OCI-LY7 (cell line): ENCODE measurements around the gene IGSF21. TPM values are rescaled to one million over a fixed set of nuclear protein-coding genes. Genes with fewer than 3 reads are reported as not detected.

Experiments used
- BruUV-seq: library from RNA; stranded (reverse); fragments of 400-500 nt; replicated peaks from 2 replicates; lab custom pipeline; 2021; lab: Mats Ljungman, UMichigan
- CTCF ChIA-PET: fragments of 300-600 bp; sonication (Branson Sonifier 250); formaldehyde crosslinking; loops from one replicate; lab custom pipeline; 2022; ENCODE audit warnings: antibody characterized with exemption; ENCODE audit not compliant: unreplicated experiment; lab: Charles Lee
- POLR2A ChIA-PET: fragments of 300-600 bp; sonication (Branson Sonifier 250); formaldehyde crosslinking; loops from one replicate; lab custom pipeline; 2022; ENCODE audit warnings: antibody characterized with exemption; lab: Charles Lee
- DNase-seq: peaks from one replicate; pipeline ENCODE4 v3.0.0-alpha.2; 2015; ENCODE audit warnings: low spot score
- H2AFZ ChIP-seq: fragments of 200-600 bp; sonication (generic), shearing (Covaris generic); 2 replicates; pipeline ENCODE4 v1.6.1; 2014; ENCODE audit warnings: mild to moderate bottlenecking, antibody characterized with exemption, low read length, moderate library complexity
- H3K27ac ChIP-seq: fragments of 200-600 bp; sonication (generic); 2 replicates; pipeline ENCODE4 v1.5.1; 2014; ENCODE audit warnings: mixed run types, low read depth, mild to moderate bottlenecking, moderate library complexity, low read length, inconsistent platforms; ENCODE audit not compliant: poor library complexity, severe bottlenecking
- H3K36me3 ChIP-seq: fragments of 200-600 bp; sonication (generic); 2 replicates; pipeline ENCODE4 v1.6.1; 2014; ENCODE audit warnings: mild to moderate bottlenecking, antibody characterized with exemption, low read length, moderate library complexity, mixed read lengths; ENCODE audit not compliant: insufficient read depth
- H3K4me1 ChIP-seq: fragments of 200-600 bp; sonication (generic); 2 replicates; pipeline ENCODE4 v1.5.1; 2014; ENCODE audit warnings: mild to moderate bottlenecking, low read length; ENCODE audit not compliant: insufficient read depth, poor library complexity, severe bottlenecking
- H3K4me2 ChIP-seq: fragments of 200-600 bp; sonication (generic); 2 replicates; pipeline ENCODE4 v1.6.1; 2014; ENCODE audit warnings: mild to moderate bottlenecking, low read length
- H3K4me3 ChIP-seq: fragments of 200-600 bp; sonication (generic); 2 replicates; pipeline ENCODE4 v1.5.1; 2014; ENCODE audit warnings: mild to moderate bottlenecking, low read depth, low read length; ENCODE audit not compliant: poor library complexity, severe bottlenecking
- H3K79me2 ChIP-seq: fragments of 200-600 bp; sonication (generic); 2 replicates; pipeline ENCODE4 v1.6.1; 2016; ENCODE audit warnings: low read depth, mild to moderate bottlenecking, low read length, moderate library complexity, mixed read lengths; ENCODE audit not compliant: insufficient read depth
- H3K9me2 ChIP-seq: fragments of 200-600 bp; sonication (generic); 2 replicates; pipeline ENCODE4 v1.6.1; 2016; ENCODE audit warnings: mild to moderate bottlenecking, low read length, mixed read lengths; ENCODE audit not compliant: insufficient read depth
- H3K9me3 ChIP-seq: fragments of 200-600 bp; sonication (generic); 2 replicates; pipeline ENCODE4 v1.6.1; 2014; ENCODE audit warnings: mild to moderate bottlenecking, mixed run types, low read length, mixed read lengths
- H4K20me1 ChIP-seq: fragments of 200-600 bp; sonication (generic); 2 replicates; pipeline ENCODE4 v1.6.1; 2014; ENCODE audit warnings: mild to moderate bottlenecking, antibody characterized with exemption, low read length, moderate library complexity, mixed read lengths; ENCODE audit not compliant: insufficient read depth
- CTCF ChIP-seq: fragments of 200-600 bp; sonication (generic); conservative IDR thresholded peaks from 2 replicates; pipeline ENCODE4 v1.5.1; 2014; ENCODE audit warnings: mild to moderate bottlenecking, antibody characterized with exemption, low read length, moderate library complexity, mixed read lengths
- EZH2phosphoT487 ChIP-seq: fragments of 200-600 bp; sonication (generic); IDR thresholded peaks from 2 replicates; pipeline ENCODE4 v1.6.1; 2018; ENCODE audit warnings: low read depth, borderline replicate concordance, mild to moderate bottlenecking, mixed run types, antibody characterized with exemption, low read length, moderate library complexity, mixed read lengths
- intact Hi-C: fragments of 100-400 bp; cut with micrococcal nuclease; formaldehyde crosslinking; loops from one replicate; pipeline ENCODE4 v1.10.0; 2022; ENCODE audit not compliant: unreplicated experiment
- total RNA-seq, 2 experiments: library from RNA; depleted of rRNA in 1 of 2; stranded (reverse); fragments of >200 nt in 1 of 2; shearing (Covaris generic) in 1 of 2; gene quantifications; 2 replicates each; pipeline ENCODE4 v1.2.3, GENCODE V29; 2014 to 2022

The IGSF21 gene
- total RNA-seq, 2 experiments from 2014 or later, result 0.17 TPM; not detected in 1

- Histone ChIP-seq H3K27ac (no peak overlapping the region), H3K9me2 (no peaks in the 10 kb centered on the region), H3K4me1 (no peaks in the 10 kb centered on the region), H3K79me2 (no peaks in the 10 kb centered on the region), H3K4me2 (no peak overlapping the region), H2AFZ (no peak overlapping the region), H3K36me3 (no peaks in the 10 kb centered on the region), H3K9me3 (no peaks in the 10 kb centered on the region), H3K4me3 (no peak overlapping the region), H4K20me1 (no peaks in the 10 kb centered on the region)
- ChIA-PET POLR2A (no interaction called here), CTCF (no interaction called here)
- DNase-seq, result no peak
- TF ChIP-seq CTCF (no peak), EZH2phosphoT487 (no peak)
- BruUV-seq, result no TSS peak
- intact Hi-C loops, result no loop called here
Observed at GRCh38 chr1:18139198-18139981, 31.8 kb downstream of the IGSF21 start.

GRCh38 chr1:18140411-18140810, 32.8 kb downstream of the IGSF21 start:
- no TSS peak for BruUV-seq
- no peak overlapping the region for H2AFZ ChIP-seq
- H3K9me3 ChIP-seq, result no peaks in the 10 kb centered on the region
- no peak overlapping the region for H3K4me2 ChIP-seq
- no peaks in the 10 kb centered on the region for H4K20me1 ChIP-seq
- no peak overlapping the region for H3K4me3 ChIP-seq
- H3K9me2 ChIP-seq, result no peaks in the 10 kb centered on the region
- intact Hi-C loops, result no loop called here
- H3K36me3 ChIP-seq, result no peaks in the 10 kb centered on the region
- no peaks in the 10 kb centered on the region for H3K79me2 ChIP-seq
- H3K27ac ChIP-seq, result no peak overlapping the region
- ChIA-PET CTCF (no interaction called here), POLR2A (no interaction called here)
- no peak for TF ChIP-seq CTCF
- TF ChIP-seq EZH2phosphoT487, result no peak
- H3K4me1 ChIP-seq, result no peaks in the 10 kb centered on the region
- no peak for DNase-seq

DNA sequence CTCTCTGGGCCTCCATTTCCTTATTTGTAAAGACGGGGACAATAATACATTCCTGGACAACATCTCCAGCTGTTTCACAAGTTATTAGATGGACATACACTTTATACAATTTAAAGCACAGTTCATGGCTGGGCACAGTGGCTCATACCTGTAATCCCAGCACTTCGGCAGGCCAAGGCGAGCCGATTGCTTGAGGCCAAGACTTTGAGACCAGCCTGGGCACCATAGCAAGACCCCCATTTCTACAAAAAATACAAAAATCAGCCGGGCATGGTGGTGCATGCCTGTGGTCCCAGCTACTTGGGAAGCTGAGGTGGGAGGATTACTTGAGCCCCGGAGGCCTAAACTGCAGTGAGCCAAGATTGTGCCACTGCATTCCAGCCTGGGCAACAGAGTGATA, 34.1 kb downstream of the IGSF21 start:
- no peak for DNase-seq
- H3K9me3 ChIP-seq, result no peaks in the 10 kb centered on the region
- no peaks in the 10 kb centered on the region for H3K36me3 ChIP-seq
- BruUV-seq, result no TSS peak
- intact Hi-C loops, result no loop called here
- no peaks in the 10 kb centered on the region for H3K79me2 ChIP-seq
- H4K20me1 ChIP-seq, result no peaks in the 10 kb centered on the region
- H3K27ac ChIP-seq, result no peak overlapping the region
- CTCF ChIA-PET, result no interaction called here
- H3K4me2 ChIP-seq, result no peak overlapping the region
- TF ChIP-seq EZH2phosphoT487 (no peak), CTCF (no peak)
- POLR2A ChIA-PET, result no interaction called here
- H3K4me1 ChIP-seq, result no peaks in the 10 kb centered on the region
- H3K4me3 ChIP-seq, result no peak overlapping the region
- H3K9me2 ChIP-seq, result no peaks in the 10 kb centered on the region
- H2AFZ ChIP-seq, result no peak overlapping the region
